Lung (tissue), 12 donors: Measurements from ENCODE around the gene PIBF1. TPM values are rescaled to one million over a fixed set of nuclear protein-coding genes. Genes with fewer than 3 reads are reported as not detected.

Experiments used
- ATAC-seq: fragments of 200-7000 bp; cut with Tn5 transposase; one replicate; pipeline ENCODE4 v1.9.1; 2020; ENCODE audit warnings: moderate number of reproducible peaks; ENCODE audit not compliant: insufficient read depth, low FRiP score
- DNase-seq, 3 donors: peaks; one replicate each; pipeline ENCODE4 v3.0.0-alpha.2; 2013 to 2017
- H3K27ac ChIP-seq, 2 donors: one replicate each; pipeline ENCODE4 v1.5.1; 2013; ENCODE audit warnings: mild to moderate bottlenecking in 2 of 2, moderate library complexity in 2 of 2, control low read depth in 1 of 2, inconsistent platforms in 1 of 2, low read depth in 1 of 2, low read length in 1 of 2
- H3K27me3 ChIP-seq, 3 donors: one replicate each; pipeline ENCODE4 v1.5.1; 2013; ENCODE audit warnings: low read length in 2 of 3; ENCODE audit not compliant: control insufficient read depth in 3 of 3, insufficient read depth in 3 of 3
- H3K36me3 ChIP-seq, 4 donors: one replicate each; pipeline ENCODE4 v1.5.1; 2013; ENCODE audit warnings: low read length in 4 of 4, mild to moderate bottlenecking in 1 of 4, moderate library complexity in 1 of 4; ENCODE audit not compliant: control insufficient read depth in 4 of 4, insufficient read depth in 4 of 4
- H3K4me1 ChIP-seq, 5 donors: one replicate each; pipeline ENCODE4 v1.5.1; 2013; ENCODE audit warnings: low read length in 5 of 5, mild to moderate bottlenecking in 2 of 5, moderate library complexity in 1 of 5; ENCODE audit not compliant: control insufficient read depth in 5 of 5, insufficient read depth in 5 of 5
- H3K4me3 ChIP-seq: one replicate; pipeline ENCODE4 v1.5.1; 2013; ENCODE audit warnings: mild to moderate bottlenecking, control low read depth, moderate library complexity
- H3K9ac ChIP-seq, 2 donors: one replicate each; pipeline ENCODE4 v1.5.1; 2013; ENCODE audit warnings: low read length in 2 of 2, control low read depth in 1 of 2; ENCODE audit not compliant: insufficient read depth in 1 of 2
- H3K9me3 ChIP-seq, 4 donors: one replicate each; pipeline ENCODE4 v1.5.1; 2013; ENCODE audit warnings: low read length in 3 of 4, mild to moderate bottlenecking in 1 of 4, moderate library complexity in 1 of 4; ENCODE audit not compliant: control insufficient read depth in 4 of 4, insufficient read depth in 3 of 4
- CTCF ChIP-seq: IDR thresholded peaks from 2 replicates; pipeline ENCODE4 v1.5.1; 2012; ENCODE audit warnings: mild to moderate bottlenecking; ENCODE audit errors: control extremely low read depth, extremely low read depth
- WGBS, 2 donors: extraction: QIAGEN DNeasy Blood & Tissue Kit; methylation state at CpG; one replicate each; pipeline ENCODE4 v1.1.7; 2013; 5-methylcytosine and 5-hydroxymethylcytosine counted together
- polyA plus RNA-seq, 2 donors: library from polyadenylated mRNA; stranded (reverse); fragments of 200-250 nt; gene quantifications; one replicate each; pipeline ENCODE4 v1.2.1, GENCODE V29; 2013
- total RNA-seq, 2 donors: library from RNA; depleted of rRNA in 1 of 2; stranded (reverse); fragments of >200 nt in 1 of 2; gene quantifications; one replicate each; pipeline ENCODE4 v1.2.1, GENCODE V29; 2014 to 2021
- donor health status: control.
- donor health status: control.
- donor health status: Bipolar disorder and iron deficiency.
- donor health status: healthy.
- donor health status: DM: yes; HTN: yes; CAD: no.

The PIBF1 gene
- total and polyA plus RNA-seq, 4 donors: 8.4 to 61.1 (median 25.6) TPM

- no peak for DNase-seq
- WGBS, 2 donors: 69 to 83% methylated on average over 5 of the region's 5 CpGs
Measured at GRCh38 chr13:73054712-73055111, 272.8 kb downstream of the PIBF1 start.

GRCh38 chr13:73055813-73056564, 274.1 kb downstream of the PIBF1 start:
- no peaks in the 10 kb centered on the region for H3K36me3 ChIP-seq
- DNase-seq: no peak
- H3K9me3 ChIP-seq: no peaks in the 10 kb centered on the region
- H3K27me3 ChIP-seq: peaks cover 0 to 36% (median 28%) of the 10 kb centered on the region in 3 donors
- H3K4me1 ChIP-seq: peaks cover 0 to 12% (median 5%) of the 10 kb centered on the region in 5 donors
- H3K9ac ChIP-seq: no peak overlapping the region
- no peak overlapping the region for H3K27ac ChIP-seq
- no peak for ATAC-seq
- no peak overlapping the region for H3K4me3 ChIP-seq
- TF ChIP-seq CTCF: no peak
- WGBS, 2 donors: 65 to 76% methylated on average over 8 of the region's 8 CpGs

More at GRCh38 chr13:73054712-73055111, 272.8 kb downstream of the PIBF1 start:
- H3K4me1 ChIP-seq: peaks cover 0 to 6% (median 1%) of the 10 kb centered on the region in 5 donors
- no peak for ATAC-seq
- no peak overlapping the region for H3K4me3 ChIP-seq
- H3K27ac ChIP-seq: no peak overlapping the region
- peaks cover 0 to 34% (median 26%) of the 10 kb centered on the region in 3 donors for H3K27me3 ChIP-seq
- no peaks in the 10 kb centered on the region for H3K36me3 ChIP-seq
- no peaks in the 10 kb centered on the region for H3K9me3 ChIP-seq
- H3K9ac ChIP-seq: no peak overlapping the region
- TF ChIP-seq CTCF: no peak

GRCh38 chr13:73056565-73056962, 274.6 kb downstream of the PIBF1 start:
- TF ChIP-seq CTCF: no peak
- H3K4me3 ChIP-seq: no peak overlapping the region
- H3K27me3 ChIP-seq: peaks cover 0 to 40% (median 28%) of the 10 kb centered on the region in 3 donors
- ATAC-seq (no peak), DNase-seq (no peak)
- H3K9me3 ChIP-seq: no peaks in the 10 kb centered on the region
- 84 to 93% methylated on average over 4 of the region's 4 CpGs for WGBS, 2 donors
- H3K9ac ChIP-seq: no peak overlapping the region
- H3K36me3 ChIP-seq: no peaks in the 10 kb centered on the region
- peaks cover 0 to 12% (median 5%) of the 10 kb centered on the region in 5 donors for H3K4me1 ChIP-seq
- H3K27ac ChIP-seq: no peak overlapping the region
